HEK293T (cell line): ENCODE measurements around the gene STARD13.

Experiments
- BHLHE40 ChIP-seq: fragments of 450-650 bp; IDR thresholded peaks from 2 replicates; pipeline ENCODE4 v1.6.1; 2016; ENCODE audit warnings: mild to moderate bottlenecking, moderate library complexity, borderline replicate concordance
- ELF4 ChIP-seq: fragments of 450-650 bp; IDR thresholded peaks from 2 replicates; pipeline ENCODE4 v1.6.1; 2017; ENCODE audit warnings: antibody characterized with exemption
- FOXA1 ChIP-seq: fragments of 450-650 bp; IDR thresholded peaks from 2 replicates; pipeline ENCODE4 v1.6.1; 2016; ENCODE audit warnings: mild to moderate bottlenecking
- FOXM1 ChIP-seq: fragments of 450-650 bp; IDR thresholded peaks from 2 replicates; pipeline ENCODE4 v1.6.1; 2017; ENCODE audit warnings: mild to moderate bottlenecking, borderline replicate concordance
- HDGF ChIP-seq: fragments of 450-650 bp; IDR thresholded peaks from 2 replicates; pipeline ENCODE4 v1.6.1; 2017; ENCODE audit warnings: antibody characterized with exemption, borderline replicate concordance
- L3MBTL2 ChIP-seq: fragments of 450-650 bp; conservative IDR thresholded peaks from 2 replicates; pipeline ENCODE4 v1.6.1; 2016; ENCODE audit warnings: mild to moderate bottlenecking
- SP1 ChIP-seq: fragments of 450-650 bp; IDR thresholded peaks from 2 replicates; pipeline ENCODE4 v1.6.1; 2017
- SUZ12 ChIP-seq: fragments of 450-650 bp; IDR thresholded peaks from 2 replicates; pipeline ENCODE4 v1.6.1; 2016; ENCODE audit warnings: mild to moderate bottlenecking
- TARDBP ChIP-seq: fragments of 450-650 bp; IDR thresholded peaks from 2 replicates; pipeline ENCODE4 v1.6.1; 2016
- ZNF384 ChIP-seq: fragments of 450-650 bp; IDR thresholded peaks from 2 replicates; pipeline ENCODE4 v1.6.1; 2016

- no peak for TF ChIP-seq BHLHE40
- no peak for TF ChIP-seq FOXM1
- no peak for TF ChIP-seq SP1
- no peak for TF ChIP-seq L3MBTL2
- no peak for TF ChIP-seq HDGF
- no peak for TF ChIP-seq SUZ12
- no peak for TF ChIP-seq TARDBP
- no peak for TF ChIP-seq ELF4
- no peak for TF ChIP-seq ZNF384
- no peak for TF ChIP-seq FOXA1
Measured at GRCh38 chr13:33256148-33256840, 29.3 kb downstream of the STARD13 start.
